Measurements from ENCODE around the gene LRBA.
"Not testable (repeated sequence)": the region's sequence is repeated elsewhere in the genome, so short reads cannot be mapped to it uniquely, and the experiment has no call there.

LRBA gene

GRCh38 chr4:151014521-151015458 is at the start of gene LRBA:
Gene LRBA, minus strand, starts transcription at chr4:151015284. Its CDS starts 642 bp downstream, at chr4:151014642.
- peak in 1 of 2 experiments; percentile 42 for DNase-seq

GRCh38 chr4:151063143-151063542 is 48.1 kb upstream of the LRBA start:
- DNase-seq: not testable (repeated sequence)

- DNase-seq: no peak
These were observed 40.5 kb upstream of the LRBA start for GRCh38 chr4:151055539-151055938.

GRCh38 chr4:151052785-151053184 is 37.7 kb upstream of the LRBA start:
- no peak for DNase-seq

GRCh38 chr4:151049430-151049884 is 34.4 kb upstream of the LRBA start:
- no peak for DNase-seq

GRCh38 chr4:151048913-151049312 is 33.8 kb upstream of the LRBA start:
- no peak for DNase-seq

GRCh38 chr4:151046609-151047008 is 31.5 kb upstream of the LRBA start:
- no peak for DNase-seq

- no peak for DNase-seq
These were observed 30.8 kb upstream of the LRBA start for GRCh38 chr4:151045907-151046306.

GRCh38 chr4:151043803-151044515 is 28.9 kb upstream of the LRBA start:
- DNase-seq: no peak

- no peak for DNase-seq
These were observed 24.6 kb upstream of the LRBA start for GRCh38 chr4:151039733-151040132.

- DNase-seq: no peak
These were observed 23.5 kb upstream of the LRBA start for GRCh38 chr4:151038452-151039157.

- no peak for DNase-seq
These were observed 20.8 kb upstream of the LRBA start for GRCh38 chr4:151035911-151036310.

- no peak for DNase-seq
These were observed 20.2 kb upstream of the LRBA start for GRCh38 chr4:151035328-151035727.

- DNase-seq: no peak
These were observed 19.7 kb upstream of the LRBA start for GRCh38 chr4:151034829-151035228.

- DNase-seq: no peak
These were observed 16.9 kb upstream of the LRBA start for GRCh38 chr4:151031831-151032605.

GRCh38 chr4:151029537-151029936 is 14.5 kb upstream of the LRBA start:
- no peak for DNase-seq

- DNase-seq: not testable (repeated sequence)
These were observed 13.9 kb upstream of the LRBA start for GRCh38 chr4:151029006-151029405.

- DNase-seq: no peak
These were observed 10.7 kb upstream of the LRBA start for GRCh38 chr4:151025759-151026158.

- no peak for DNase-seq
These were observed 7.5 kb upstream of the LRBA start for GRCh38 chr4:151022586-151022985.

GRCh38 chr4:151021637-151022334 is 6.7 kb upstream of the LRBA start:
- DNase-seq: no peak

GRCh38 chr4:151015459-151016347 is 619 bp upstream of the LRBA start:
- DNase-seq: peak in 1 of 2 experiments; percentile 37

Data from cerebellar nuclear complex (tissue), 1 donor.